ENCODE data around the gene JAKMIP1.

The JAKMIP1 gene

GRCh38 chr4:6172093-6172926 lies 28.0 kb downstream of the JAKMIP1 start:
- Histone ChIP-seq H3K36me3 (replicated peaks) (no peaks in the 10 kb centered on the region), H3K27me3 (replicated peaks) (no peaks in the 10 kb centered on the region), H3K4me3 (ENCODE audit: low read depth, low read length) (no peak overlapping the region), H3K27ac (no peak overlapping the region)
- TF ChIP-seq CTCF (IDR thresholded peaks at IDR 0.05; ENCODE audit: low read depth, low read length, missing control alignments) = no peak
- DNase-seq = no peak
- in situ Hi-C loops (cut with HindIII; ENCODE audit: low pct_ligation_motif_present, low sequenced_read_pairs) = no loop called here

GRCh38 chr4:6169239-6169638 lies 31.1 kb downstream of the JAKMIP1 start:
- H3K4me3 ChIP-seq (ENCODE audit: low read depth, low read length) = no peak overlapping the region
- H3K27ac ChIP-seq = no peak overlapping the region
- TF ChIP-seq CTCF (IDR thresholded peaks at IDR 0.05; ENCODE audit: low read depth, low read length, missing control alignments) = no peak
- no peaks in the 10 kb centered on the region for H3K36me3 ChIP-seq (replicated peaks)
- in situ Hi-C loops (cut with HindIII; ENCODE audit: low pct_ligation_motif_present, low sequenced_read_pairs) = no loop called here
- no peak for DNase-seq
- no peaks in the 10 kb centered on the region for H3K27me3 ChIP-seq (replicated peaks)

- in situ Hi-C loops (cut with HindIII; ENCODE audit: low pct_ligation_motif_present, low sequenced_read_pairs) = no loop called here
- Histone ChIP-seq H3K27me3 (replicated peaks) (no peaks in the 10 kb centered on the region), H3K4me3 (ENCODE audit: low read depth, low read length) (no peak overlapping the region), H3K36me3 (replicated peaks) (no peaks in the 10 kb centered on the region), H3K27ac (no peak overlapping the region)
- no peak for TF ChIP-seq CTCF (IDR thresholded peaks at IDR 0.05; ENCODE audit: low read depth, low read length, missing control alignments)
- DNase-seq = no peak
Observed at GRCh38 chr4:6165766-6166165, 34.6 kb downstream of the JAKMIP1 start.

GRCh38 chr4:6162885-6163284 lies 37.5 kb downstream of the JAKMIP1 start:
- Histone ChIP-seq H3K27me3 (replicated peaks) (no peaks in the 10 kb centered on the region), H3K4me3 (ENCODE audit: low read depth, low read length) (no peak overlapping the region), H3K36me3 (replicated peaks) (no peaks in the 10 kb centered on the region), H3K27ac (no peak overlapping the region)
- no peak for DNase-seq
- in situ Hi-C loops (cut with HindIII; ENCODE audit: low pct_ligation_motif_present, low sequenced_read_pairs) = no loop called here
- no peak for TF ChIP-seq CTCF (IDR thresholded peaks at IDR 0.05; ENCODE audit: low read depth, low read length, missing control alignments)

- H3K4me3 ChIP-seq (ENCODE audit: low read depth, low read length) = no peak overlapping the region
- no peak for DNase-seq
- H3K27ac ChIP-seq = no peak overlapping the region
- TF ChIP-seq CTCF (IDR thresholded peaks at IDR 0.05; ENCODE audit: low read depth, low read length, missing control alignments) = no peak
- H3K36me3 ChIP-seq (replicated peaks) = no peaks in the 10 kb centered on the region
- no peaks in the 10 kb centered on the region for H3K27me3 ChIP-seq (replicated peaks)
- in situ Hi-C loops (cut with HindIII; ENCODE audit: low pct_ligation_motif_present, low sequenced_read_pairs) = no loop called here
Observed at GRCh38 chr4:6161921-6162464, 38.4 kb downstream of the JAKMIP1 start.

All from brain microvascular endothelial cell (primary cell).